HCT116 (cell line): ENCODE data around the gene SELENON. TPM values are rescaled to one million over a fixed set of nuclear protein-coding genes. Genes with fewer than 3 reads are reported as not detected.

Experiments used
- ATAC-seq: fragments of 200-7000 bp; cut with Tn5 transposase; 2 replicates; pipeline ENCODE4 v1.9.1; 2020; ENCODE audit warnings: mild to moderate bottlenecking, moderate library complexity
- BruUV-seq: library from RNA; stranded (reverse); fragments of 400-500 nt; replicated peaks from 2 replicates; lab custom pipeline; 2021; lab: Mats Ljungman, UMichigan
- CTCF ChIA-PET: fragments of 300-600 bp; sonication (Branson Sonifier 250); formaldehyde crosslinking; loops from one replicate; lab custom pipeline; 2021; ENCODE audit warnings: antibody characterized with exemption; lab: Charles Lee
- POLR2A ChIA-PET: fragments of 300-600, 350-600 bp; sonication (Branson Sonifier 250); formaldehyde crosslinking; loops from one replicate; lab custom pipeline; 2021; ENCODE audit warnings: antibody characterized with exemption; lab: Charles Lee
- RAD21 ChIA-PET, 2 experiments: fragments of 300-600 bp; sonication (Branson Sonifier 250); formaldehyde crosslinking; loops; one replicate each; lab custom pipeline; 2023; ENCODE audit warnings: low total read pairs in 2 of 2; ENCODE audit not compliant: uncharacterized antibody in 2 of 2, unreplicated experiment in 2 of 2, low non-redundant PET in 1 of 2; lab: Charles Lee
- DNase-seq: peaks from one replicate; pipeline ENCODE4 v3.0.0-alpha.2; 2010; ENCODE audit warnings: low read depth, low spot score
- H2AFZ ChIP-seq: fragments of 200-600 bp; shearing (Covaris generic), sonication (generic); 2 replicates; pipeline ENCODE4 v1.6.1; 2017; ENCODE audit warnings: low read depth, mixed run types, mixed read lengths, antibody characterized with exemption, low read length; ENCODE audit not compliant: poor library complexity, severe bottlenecking
- H3K27ac ChIP-seq: 2 replicates; pipeline ENCODE4 v1.5.1; 2012; ENCODE audit warnings: low read depth, low read length
- H3K27me3 ChIP-seq: fragments of 200-600 bp; sonication (generic); 2 replicates; pipeline ENCODE4 v1.6.1; 2016; ENCODE audit warnings: mixed run types, low read length, mixed read lengths; ENCODE audit not compliant: insufficient read depth
- H3K36me3 ChIP-seq, 2 experiments: fragments of 200-500 bp in 1 of 2; fragments of 200-600 bp in 1 of 2; sonication (Bioruptor generic) in 1 of 2; sonication (generic) in 1 of 2; 2 replicates each; pipeline versions ENCODE4 v1.5.1 to v1.6.1; 2014 to 2016; ENCODE audit warnings: low read length in 2 of 2, inconsistent platforms in 1 of 2, mixed read lengths in 1 of 2, mixed run types in 1 of 2; ENCODE audit not compliant: insufficient read depth in 2 of 2, control insufficient read depth in 1 of 2
- H3K4me1 ChIP-seq, 2 experiments: fragments of 200-600 bp in 1 of 2; sonication (generic) in 1 of 2; 2 replicates each; pipeline versions ENCODE4 v1.5.1 to v1.6.1; 2012 to 2017; ENCODE audit warnings: low read length in 2 of 2, inconsistent platforms in 1 of 2, mild to moderate bottlenecking in 1 of 2, mixed read lengths in 1 of 2, mixed run types in 1 of 2, moderate library complexity in 1 of 2; ENCODE audit not compliant: insufficient read depth in 2 of 2, control insufficient read depth in 1 of 2
- H3K4me2 ChIP-seq: fragments of 200-600 bp; sonication (generic); 2 replicates; pipeline ENCODE4 v1.6.1; 2017; ENCODE audit warnings: mixed run types, low read length, mixed read lengths
- H3K4me3 ChIP-seq, 2 experiments: fragments of 200-600 bp in 1 of 2; sonication (generic) in 1 of 2; replicated peaks in 1 of 2; 2 replicates each; pipeline ENCODE4 v1.5.1; 2011 to 2016; ENCODE audit warnings: low read length in 2 of 2, control low read depth in 1 of 2, low read depth in 1 of 2, mild to moderate bottlenecking in 1 of 2, mixed read lengths in 1 of 2, mixed run types in 1 of 2
- H3K79me2 ChIP-seq: fragments of 200-600 bp; sonication (generic); 2 replicates; pipeline ENCODE4 v1.6.1; 2017; ENCODE audit warnings: mild to moderate bottlenecking, mixed run types, low read length, moderate library complexity, mixed read lengths; ENCODE audit not compliant: insufficient read depth
- H3K9ac ChIP-seq: fragments of 200-600 bp; sonication (generic); 2 replicates; pipeline ENCODE4 v1.6.1; 2016; ENCODE audit warnings: low read length, mixed read lengths
- H3K9me2 ChIP-seq: fragments of 200-600 bp; sonication (generic), shearing (Covaris generic); 2 replicates; pipeline ENCODE4 v1.6.1; 2017; ENCODE audit warnings: mixed run types, mild to moderate bottlenecking, moderate library complexity; ENCODE audit not compliant: insufficient read depth
- H3K9me3 ChIP-seq, 2 experiments: fragments of 200-500 bp in 1 of 2; fragments of 200-600 bp in 1 of 2; sonication (Bioruptor generic) in 1 of 2; sonication (generic) in 1 of 2; 2 replicates each; pipeline ENCODE4 v1.6.1; 2014 to 2017; ENCODE audit warnings: low read length in 2 of 2, mixed read lengths in 2 of 2, inconsistent platforms in 1 of 2, low read depth in 1 of 2, mild to moderate bottlenecking in 1 of 2, mixed run types in 1 of 2, moderate library complexity in 1 of 2; ENCODE audit not compliant: control insufficient read depth in 1 of 2, insufficient read depth in 1 of 2
- H4K20me1 ChIP-seq: fragments of 200-600 bp; sonication (generic), shearing (Covaris generic); 2 replicates; pipeline ENCODE4 v1.6.1; 2017; ENCODE audit warnings: mixed run types, mild to moderate bottlenecking, moderate library complexity; ENCODE audit not compliant: insufficient read depth
- ATF3 ChIP-seq: IDR thresholded peaks from 2 replicates; pipeline ENCODE4 v1.6.1; 2012
- CTCF ChIP-seq, 3 experiments: fragments of 200-600 bp in 1 of 3; sonication (generic) in 1 of 3; IDR thresholded peaks in 2 of 3; conservative IDR thresholded peaks in 1 of 3; 2 replicates each; pipeline ENCODE4 v1.5.1; 2012 to 2017; ENCODE audit warnings: low read depth in 2 of 3, low read length in 2 of 3, antibody characterized with exemption in 1 of 3, borderline replicate concordance in 1 of 3, control low read depth in 1 of 3, mild to moderate bottlenecking in 1 of 3, mixed read lengths in 1 of 3, mixed run types in 1 of 3, moderate library complexity in 1 of 3; ENCODE audit not compliant: insufficient read depth in 1 of 3
- ELF1 ChIP-seq: IDR thresholded peaks from 2 replicates; pipeline ENCODE4 v1.6.1; 2012; ENCODE audit warnings: low read depth, borderline replicate concordance
- MAX ChIP-seq: IDR thresholded peaks from 2 replicates; pipeline ENCODE4 v1.6.1; 2012
- REST ChIP-seq: IDR thresholded peaks from 2 replicates; pipeline ENCODE4 v1.6.1; 2012; ENCODE audit warnings: low read depth
- ZFX ChIP-seq: fragments of 450-650 bp; IDR thresholded peaks from 2 replicates; pipeline ENCODE4 v1.6.1; 2017
- intact Hi-C: fragments of 100-400 bp; cut with micrococcal nuclease; formaldehyde crosslinking; loops from 2 replicates; pipeline ENCODE4 v1.10.0; 2022
- total RNA-seq: library from RNA; stranded (reverse); gene quantifications from one replicate; pipeline ENCODE4 v1.2.1, GENCODE V29; 2021; ENCODE audit not compliant: unreplicated experiment

Gene SELENON
- total RNA-seq, 1 experiment from 2014 or later, result 85.1 TPM

- no peaks in the 10 kb centered on the region for H3K9me3 ChIP-seq
- DNase-seq (no peak), ATAC-seq (no peak)
- ChIA-PET POLR2A (no interaction called here), RAD21 (interaction anchor here in 1 of 2 experiments (1.0 kb wide), 1 partner anchor 295 kb away, joined by 3 read pairs; no protein-coding TSS in a partner anchor), CTCF (interaction anchor here (0.6 to 1.8 kb wide), 24 partner anchors 9 to 559 kb away, joined by 3 to 12 read pairs (median 4); no protein-coding TSS in a partner anchor)
- H2AFZ ChIP-seq, result no peak overlapping the region
- H3K4me1 ChIP-seq, result peaks cover 5 to 16% of the 10 kb centered on the region in 2 experiments; a peak in 3 of 4 replicates
- no peak for TF ChIP-seq ZFX
- no peak for TF ChIP-seq ATF3
- TF ChIP-seq CTCF (IDR thresholded peaks at IDR 0.05 in 2 of 3, conservative IDR thresholded peaks at IDR 0.05 in 1 of 3; ENCODE audit: borderline replicate concordance in 1 of 3, insufficient read depth in 1 of 3, low read depth in 2 of 3, low read length in 2 of 3), result no peak
- TF ChIP-seq ELF1, result no peak
- no peak for TF ChIP-seq MAX
- TF ChIP-seq REST, result no peak
- no TSS peak for BruUV-seq
- H3K79me2 ChIP-seq, result no peaks in the 10 kb centered on the region
- H3K27me3 ChIP-seq, result no peaks in the 10 kb centered on the region
- no peak overlapping the region for H3K27ac ChIP-seq
- no peak overlapping the region; the same call in 1 of the 2 replicates for H3K9ac ChIP-seq
- no peaks in the 10 kb centered on the region for H3K9me2 ChIP-seq
- H4K20me1 ChIP-seq, result no peaks in the 10 kb centered on the region
- H3K4me2 ChIP-seq, result no peak overlapping the region
- no peak overlapping the region for H3K4me3 ChIP-seq
- intact Hi-C loops, result loop anchor here (2.0 to 5.0 kb wide), 3 partner anchors 182 to 297 kb away; partner anchors contain the start of gene MAN1C1
- H3K36me3 ChIP-seq, result no peaks in the 10 kb centered on the region
Measured at GRCh38 chr1:25798666-25799351, 1.2 kb upstream of the SELENON start.
